ENCODE results near the gene CHRM1.
"Not testable (repeated sequence)": the region's sequence is repeated elsewhere in the genome, so short reads cannot be mapped to it uniquely, and the experiment has no call there.

CHRM1 gene
- 0 to 0.54 (median 0) reads per million in 4 experiments for total RNA-seq

- DNase-seq = no peak
Measured at GRCh38 chr11:62921201-62921572, at the start of gene CHRM1. TSS of gene CHRM1 (minus strand) at chr11:62921363. CDS start at chr11:62911100, 10,263 bp downstream.

GRCh38 chr11:62965574-62965973 lies 44.4 kb upstream of the CHRM1 start:
- DNase-seq = no peak

- DNase-seq = no peak
Measured at GRCh38 chr11:62962391-62962790, 41.2 kb upstream of the CHRM1 start.

GRCh38 chr11:62961017-62961570 lies 39.9 kb upstream of the CHRM1 start:
- DNase-seq = no peak

GRCh38 chr11:62959422-62959980 lies 38.3 kb upstream of the CHRM1 start:
- DNase-seq = no peak

- DNase-seq = no peak
Measured at GRCh38 chr11:62958547-62959421, 37.6 kb upstream of the CHRM1 start.

GRCh38 chr11:62957147-62957546 lies 36.0 kb upstream of the CHRM1 start:
- no peak for DNase-seq

- DNase-seq = no peak
Measured at GRCh38 chr11:62954478-62954877, 33.3 kb upstream of the CHRM1 start.

GRCh38 chr11:62953811-62954210 lies 32.6 kb upstream of the CHRM1 start:
- no peak for DNase-seq

- no peak for DNase-seq
Measured at GRCh38 chr11:62948765-62949320, 27.7 kb upstream of the CHRM1 start.

- not testable (repeated sequence) for DNase-seq
Measured at GRCh38 chr11:62945538-62945937, 24.4 kb upstream of the CHRM1 start.

GRCh38 chr11:62937528-62937927 lies 16.4 kb upstream of the CHRM1 start:
- DNase-seq = not testable (repeated sequence)

- DNase-seq = no peak
Measured at GRCh38 chr11:62934496-62934785, 13.3 kb upstream of the CHRM1 start.

- DNase-seq = no peak
Measured at GRCh38 chr11:62933750-62934495, 12.8 kb upstream of the CHRM1 start.

- DNase-seq = no peak
Measured at GRCh38 chr11:62933285-62933684, 12.1 kb upstream of the CHRM1 start.

- DNase-seq = no peak
Measured at GRCh38 chr11:62931499-62932278, 10.5 kb upstream of the CHRM1 start.

GRCh38 chr11:62930666-62931065 lies 9.5 kb upstream of the CHRM1 start:
- DNase-seq = no peak

GRCh38 chr11:62930157-62930556 lies 9.0 kb upstream of the CHRM1 start:
- no peak for DNase-seq

- DNase-seq = no peak
Measured at GRCh38 chr11:62928011-62928410, 6.8 kb upstream of the CHRM1 start.

GRCh38 chr11:62926680-62927455 lies 5.7 kb upstream of the CHRM1 start:
- DNase-seq = no peak

Measured in effector CD8-positive, alpha-beta T cell (primary cell).